Testis (tissue), 2 donors: Measurements from ENCODE around the gene RGS6.

Experiments
- CTCF ChIP-seq, 3 experiments: fragments of 450-650 bp in 2 of 3; fragments of 200-600 bp in 1 of 3; sonication (generic) in 1 of 3; IDR thresholded peaks; one replicate each; pipeline ENCODE4 v1.5.1; 2016 to 2019; ENCODE audit warnings: antibody characterized with exemption in 3 of 3, mild to moderate bottlenecking in 2 of 3, moderate library complexity in 1 of 3
- POLR2A ChIP-seq: fragments of 450-650 bp; IDR thresholded peaks from one replicate; pipeline ENCODE4 v1.6.1; 2017; ENCODE audit warnings: antibody characterized with exemption, mild to moderate bottlenecking, moderate library complexity

DNA sequence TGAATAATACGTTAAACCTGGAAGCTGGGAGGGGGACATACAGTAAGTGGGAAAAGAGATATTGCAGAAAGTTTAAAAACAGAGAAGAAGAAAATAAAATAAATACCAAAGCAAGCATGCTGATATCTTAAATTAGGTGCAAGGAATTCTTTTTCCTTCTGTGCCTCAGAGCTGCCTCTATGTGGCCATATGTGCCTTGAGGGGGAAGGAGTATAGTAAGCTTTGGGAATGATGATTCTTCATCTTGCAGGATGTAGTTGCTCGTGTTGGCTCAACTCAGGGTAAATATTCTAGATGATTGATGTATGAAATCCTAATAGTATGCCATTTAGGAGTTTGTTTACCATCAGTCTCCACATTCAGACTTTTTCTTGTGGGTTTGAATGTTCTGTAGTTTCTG is 251.4 kb downstream of the RGS6 start:
- TF ChIP-seq CTCF (IDR thresholded peaks at IDR 0.05) (no peak), POLR2A (no peak)
